ENCODE measurements around the gene SH3RF3. TPM values are rescaled to one million over a fixed set of nuclear protein-coding genes. Genes with fewer than 3 reads are reported as not detected.

The SH3RF3 gene
- total and polyA plus RNA-seq, 10 of the 15 experiments (the other 5 are each of a cell fraction or from before 2014, with no cell fraction given): 0.08 to 8.8 (median 2.3) TPM

DNA sequence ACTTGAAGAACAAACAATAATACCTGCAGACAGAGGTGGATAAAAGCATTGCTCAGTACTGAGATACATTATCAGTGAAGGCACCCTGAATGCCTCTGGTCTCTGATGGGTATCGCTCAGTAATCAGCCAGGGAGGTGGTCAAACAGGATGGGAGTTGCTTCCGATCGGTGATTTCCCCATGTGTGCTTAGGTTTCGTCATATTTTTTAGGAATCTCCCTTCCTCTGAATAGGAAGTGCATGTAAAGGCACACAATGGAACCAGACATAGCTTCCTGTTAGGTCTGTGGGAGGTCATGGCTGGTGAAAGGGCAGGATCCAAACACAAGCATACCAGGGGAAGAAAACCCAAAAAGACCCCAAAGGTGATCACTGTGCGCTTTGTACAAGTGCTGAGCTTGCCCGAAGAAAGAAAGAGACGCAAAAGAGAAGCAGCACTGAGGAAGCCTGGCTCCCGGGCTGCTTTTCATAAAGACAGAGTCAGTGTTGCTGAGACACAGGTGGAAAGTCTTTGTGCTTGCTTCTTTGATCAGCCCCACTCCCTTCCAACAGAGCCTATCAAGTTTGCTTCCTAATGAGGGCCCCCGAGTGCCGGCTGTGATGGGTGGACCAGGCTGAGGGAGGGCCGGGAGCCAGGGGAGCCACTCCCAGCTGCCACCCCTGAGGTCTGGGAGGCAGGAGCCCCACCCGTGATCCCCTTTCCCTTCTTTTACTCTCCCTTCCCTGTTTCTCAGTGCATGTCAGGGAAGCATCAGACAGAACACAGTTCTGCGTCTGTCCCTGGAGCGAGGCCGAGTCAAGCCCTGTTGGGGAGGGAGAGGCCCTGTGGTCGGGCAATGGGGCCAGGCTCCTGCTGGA lies 138.2 kb downstream of the SH3RF3 start (continued):
- TF ChIP-seq EGR1 (IDR thresholded peaks at IDR 0.05; ENCODE audit: borderline replicate concordance in 1 of 2, low read depth in 2 of 2, low read length in 2 of 2): no peak
- TF ChIP-seq RFX5 (IDR thresholded peaks at IDR 0.05; ENCODE audit: low read depth, low read length): no peak
- no peak for TF ChIP-seq SUZ12 (IDR thresholded peaks at IDR 0.05; ENCODE audit: unreplicated experiment)
- no peak for TF ChIP-seq POLR2AphosphoS2 (IDR thresholded peaks at IDR 0.05; ENCODE audit: low read depth, low read length)
- TF ChIP-seq, protein P1, sequence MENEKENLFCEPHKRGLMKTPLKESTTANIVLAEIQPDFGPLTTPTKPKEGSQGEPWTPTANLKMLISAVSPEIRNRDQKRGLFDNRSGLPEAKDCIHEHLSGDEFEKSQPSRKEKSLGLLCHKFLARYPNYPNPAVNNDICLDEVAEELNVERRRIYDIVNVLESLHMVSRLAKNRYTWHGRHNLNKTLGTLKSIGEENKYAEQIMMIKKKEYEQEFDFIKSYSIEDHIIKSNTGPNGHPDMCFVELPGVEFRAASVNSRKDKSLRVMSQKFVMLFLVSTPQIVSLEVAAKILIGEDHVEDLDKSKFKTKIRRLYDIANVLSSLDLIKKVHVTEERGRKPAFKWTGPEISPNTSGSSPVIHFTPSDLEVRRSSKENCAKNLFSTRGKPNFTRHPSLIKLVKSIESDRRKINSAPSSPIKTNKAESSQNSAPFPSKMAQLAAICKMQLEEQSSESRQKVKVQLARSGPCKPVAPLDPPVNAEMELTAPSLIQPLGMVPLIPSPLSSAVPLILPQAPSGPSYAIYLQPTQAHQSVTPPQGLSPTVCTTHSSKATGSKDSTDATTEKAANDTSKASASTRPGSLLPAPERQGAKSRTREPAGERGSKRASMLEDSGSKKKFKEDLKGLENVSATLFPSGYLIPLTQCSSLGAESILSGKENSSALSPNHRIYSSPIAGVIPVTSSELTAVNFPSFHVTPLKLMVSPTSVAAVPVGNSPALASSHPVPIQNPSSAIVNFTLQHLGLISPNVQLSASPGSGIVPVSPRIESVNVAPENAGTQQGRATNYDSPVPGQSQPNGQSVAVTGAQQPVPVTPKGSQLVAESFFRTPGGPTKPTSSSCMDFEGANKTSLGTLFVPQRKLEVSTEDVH (IDR thresholded peaks at IDR 0.05; ENCODE audit: low read depth, partially characterized antibody): no peak
- TF ChIP-seq TCF7 (IDR thresholded peaks at IDR 0.05; ENCODE audit: borderline replicate concordance): no peak
- TF ChIP-seq JUNB (IDR thresholded peaks at IDR 0.05): no peak
- TF ChIP-seq, protein P2, sequence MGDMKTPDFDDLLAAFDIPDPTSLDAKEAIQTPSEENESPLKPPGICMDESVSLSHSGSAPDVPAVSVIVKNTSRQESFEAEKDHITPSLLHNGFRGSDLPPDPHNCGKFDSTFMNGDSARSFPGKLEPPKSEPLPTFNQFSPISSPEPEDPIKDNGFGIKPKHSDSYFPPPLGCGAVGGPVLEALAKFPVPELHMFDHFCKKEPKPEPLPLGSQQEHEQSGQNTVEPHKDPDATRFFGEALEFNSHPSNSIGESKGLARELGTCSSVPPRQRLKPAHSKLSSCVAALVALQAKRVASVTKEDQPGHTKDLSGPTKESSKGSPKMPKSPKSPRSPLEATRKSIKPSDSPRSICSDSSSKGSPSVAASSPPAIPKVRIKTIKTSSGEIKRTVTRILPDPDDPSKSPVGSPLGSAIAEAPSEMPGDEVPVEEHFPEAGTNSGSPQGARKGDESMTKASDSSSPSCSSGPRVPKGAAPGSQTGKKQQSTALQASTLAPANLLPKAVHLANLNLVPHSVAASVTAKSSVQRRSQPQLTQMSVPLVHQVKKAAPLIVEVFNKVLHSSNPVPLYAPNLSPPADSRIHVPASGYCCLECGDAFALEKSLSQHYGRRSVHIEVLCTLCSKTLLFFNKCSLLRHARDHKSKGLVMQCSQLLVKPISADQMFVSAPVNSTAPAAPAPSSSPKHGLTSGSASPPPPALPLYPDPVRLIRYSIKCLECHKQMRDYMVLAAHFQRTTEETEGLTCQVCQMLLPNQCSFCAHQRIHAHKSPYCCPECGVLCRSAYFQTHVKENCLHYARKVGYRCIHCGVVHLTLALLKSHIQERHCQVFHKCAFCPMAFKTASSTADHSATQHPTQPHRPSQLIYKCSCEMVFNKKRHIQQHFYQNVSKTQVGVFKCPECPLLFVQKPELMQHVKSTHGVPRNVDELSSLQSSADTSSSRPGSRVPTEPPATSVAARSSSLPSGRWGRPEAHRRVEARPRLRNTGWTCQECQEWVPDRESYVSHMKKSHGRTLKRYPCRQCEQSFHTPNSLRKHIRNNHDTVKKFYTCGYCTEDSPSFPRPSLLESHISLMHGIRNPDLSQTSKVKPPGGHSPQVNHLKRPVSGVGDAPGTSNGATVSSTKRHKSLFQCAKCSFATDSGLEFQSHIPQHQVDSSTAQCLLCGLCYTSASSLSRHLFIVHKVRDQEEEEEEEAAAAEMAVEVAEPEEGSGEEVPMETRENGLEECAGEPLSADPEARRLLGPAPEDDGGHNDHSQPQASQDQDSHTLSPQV (IDR thresholded peaks at IDR 0.05): no peak
- no peak for TF ChIP-seq EZH2 (IDR thresholded peaks at IDR 0.05; ENCODE audit: borderline replicate concordance, control insufficient read depth, low read depth, low read length)
- no peak for TF ChIP-seq KDM1A (IDR thresholded peaks at IDR 0.05; ENCODE audit: borderline replicate concordance)
- no peak for TF ChIP-seq ZSCAN29 (IDR thresholded peaks at IDR 0.05)
- no peak for TF ChIP-seq HDAC2 (IDR thresholded peaks at IDR 0.05)

Measured in GM12878 (cell line).